A549 (cell line): Measurements from ENCODE around the gene INPP5A.

Experiments used
- CEBPB ChIP-seq, 2 experiments: fragments of >200 bp in 1 of 2; sonication (Bioruptor Twin) in 1 of 2; formaldehyde crosslinking in 1 of 2; IDR thresholded peaks; 2 replicates each; pipeline ENCODE4 v1.6.1; 2012 to 2016
- CHD2 ChIP-seq: fragments of 150-350 bp; IDR thresholded peaks from 2 replicates; pipeline ENCODE4 v1.6.1; 2014; ENCODE audit warnings: low read length; ENCODE audit not compliant: partially characterized antibody
- CHD4 ChIP-seq: fragments of 200-600 bp; sonication (generic); IDR thresholded peaks from 2 replicates; pipeline ENCODE4 v1.6.1; 2016; ENCODE audit warnings: antibody characterized with exemption, mild to moderate bottlenecking, borderline replicate concordance
- CTCF ChIP-seq: fragments of >200 bp; sonication (Bioruptor Twin); formaldehyde crosslinking; IDR thresholded peaks from 3 replicates; pipeline ENCODE4 v1.5.1; 2016
- E2F6 ChIP-seq: IDR thresholded peaks from 2 replicates; pipeline ENCODE4 v1.6.1; 2012; ENCODE audit warnings: low read depth, borderline replicate concordance
- EP300 ChIP-seq, 2 experiments: fragments of >200 bp; sonication (Bioruptor Twin); formaldehyde crosslinking; IDR thresholded peaks; 2 replicates in 1 of 2; 3 replicates in 1 of 2; pipeline ENCODE4 v1.6.1; 2016 to 2017
- HDAC2 ChIP-seq: fragments of 200-600 bp; sonication (generic); IDR thresholded peaks from 2 replicates; pipeline ENCODE4 v1.6.1; 2016
- HOXB5 ChIP-seq: fragments of 250-450 bp; sonication (Bioruptor Pico); IDR thresholded peaks from 2 replicates; pipeline ENCODE4 v1.5.0; 2020; ENCODE audit warnings: mild to moderate bottlenecking, moderate library complexity
- KDM5A ChIP-seq: fragments of 200-600 bp; sonication (generic); IDR thresholded peaks from 2 replicates; pipeline ENCODE4 v1.6.1; 2016; ENCODE audit warnings: antibody characterized with exemption, mild to moderate bottlenecking
- MAX ChIP-seq: IDR thresholded peaks from 2 replicates; pipeline ENCODE4 v1.6.1; 2012
- NR3C1 ChIP-seq: fragments of >200 bp; sonication (Bioruptor Twin); formaldehyde crosslinking; IDR thresholded peaks from 3 replicates; pipeline ENCODE4 v1.6.1; 2017
- POLR2A ChIP-seq: IDR thresholded peaks from 2 replicates; pipeline ENCODE4 v1.6.1; 2012; ENCODE audit warnings: mild to moderate bottlenecking, low read length
- RAD21 ChIP-seq, 2 experiments: fragments of >200 bp in 1 of 2; sonication (Bioruptor Twin) in 1 of 2; formaldehyde crosslinking in 1 of 2; IDR thresholded peaks in 1 of 2; conservative IDR thresholded peaks in 1 of 2; 2 replicates in 1 of 2; 3 replicates in 1 of 2; pipeline ENCODE4 v1.6.1; 2012 to 2018; ENCODE audit warnings: inconsistent platforms in 1 of 2
- RFX5 ChIP-seq: fragments of 450-650 bp; IDR thresholded peaks from 2 replicates; pipeline ENCODE4 v1.7.1; 2014; ENCODE audit warnings: antibody characterized with exemption, mild to moderate bottlenecking, moderate library complexity

GRCh38 chr10:132667342-132668047 lies 129.9 kb downstream of the INPP5A start:
- TF ChIP-seq HOXB5 (CRISPR knock-in tag) (no peak), CTCF (no peak), E2F6 (no peak), RAD21 (conservative IDR thresholded peaks at IDR 0.05 in 1 of 2, IDR thresholded peaks at IDR 0.05 in 1 of 2) (no peak), CHD2 (no peak), NR3C1 (no peak), EP300 (IDR thresholded peaks at IDR 0.05) (no peak), CEBPB (IDR thresholded peaks at IDR 0.05) (no peak), KDM5A (no peak), HDAC2 (no peak), POLR2A (no peak), CHD4 (no peak), MAX (no peak), RFX5 (no peak)
